Superior temporal gyrus (tissue), 1 donor: Measurements from ENCODE around the gene NNT.
"Not testable (repeated sequence)": the region's sequence is repeated elsewhere in the genome, so short reads cannot be mapped to it uniquely, and the experiment has no call there.

Experiments
- DNase-seq: peaks from one replicate; pipeline ENCODE4 v3.0.0-alpha.2; 2016; ENCODE audit errors: extremely low spot score

Gene NNT

GRCh38 chr5:43704243-43704642 is 101.3 kb downstream of the NNT start:
- DNase-seq, result no peak

- not testable (repeated sequence) for DNase-seq
Observed at GRCh38 chr5:43706576-43706975, 103.6 kb downstream of the NNT start.

- DNase-seq, result no peak
Observed at GRCh38 chr5:43711496-43711895, 108.5 kb downstream of the NNT start.

GRCh38 chr5:43712081-43712480 is 109.1 kb downstream of the NNT start:
- DNase-seq, result no peak

GRCh38 chr5:43719783-43720182 is 116.8 kb downstream of the NNT start:
- DNase-seq, result not testable (repeated sequence)

GRCh38 chr5:43728581-43728980 is 125.6 kb downstream of the NNT start:
- DNase-seq, result no peak

- DNase-seq, result peak; percentile 66
Observed at GRCh38 chr5:43729846-43730478, 127.0 kb downstream of the NNT start.

GRCh38 chr5:43730832-43731342 is 127.9 kb downstream of the NNT start:
- no peak for DNase-seq

- DNase-seq, result no peak
Observed at GRCh38 chr5:43731573-43731972, 128.6 kb downstream of the NNT start.

- not testable (repeated sequence) for DNase-seq
Observed at GRCh38 chr5:43745923-43746548, 143.1 kb downstream of the NNT start.

GRCh38 chr5:43750809-43751208 is 147.8 kb downstream of the NNT start:
- DNase-seq, result no peak

GRCh38 chr5:43753069-43753468 is 150.1 kb downstream of the NNT start:
- no peak for DNase-seq
